HEK293 (cell line): Measurements from ENCODE around the gene H2BK1.

Source experiments
- AEBP2 ChIP-seq: fragments of 450-650 bp; formaldehyde crosslinking; IDR thresholded peaks from 2 replicates; pipeline ENCODE4 v1.5.1; 2016; ENCODE audit warnings: missing biosample characterization, missing genetic modification characterization, borderline replicate concordance
- BCL11A ChIP-seq: fragments of 450-650 bp; formaldehyde crosslinking; IDR thresholded peaks from 2 replicates; pipeline ENCODE4 v1.5.1; 2016; ENCODE audit warnings: low read depth, missing biosample characterization, missing genetic modification characterization
- GFI1B ChIP-seq: fragments of 450-650 bp; formaldehyde crosslinking; IDR thresholded peaks from 2 replicates; pipeline ENCODE4 v1.5.1; 2016; ENCODE audit warnings: missing biosample characterization, missing genetic modification characterization
- HIC1 ChIP-seq: fragments of 450-650 bp; formaldehyde crosslinking; IDR thresholded peaks from 2 replicates; pipeline ENCODE4 v1.5.1; 2016; ENCODE audit warnings: missing biosample characterization, missing genetic modification characterization
- HOXC10 ChIP-seq: sonication (generic); formaldehyde crosslinking; IDR thresholded peaks from 2 replicates; pipeline ENCODE4 v1.8.1; 2023; ENCODE audit warnings: mild to moderate bottlenecking, missing genetic modification reagents
- MEIS1 ChIP-seq: sonication (generic); formaldehyde crosslinking; IDR thresholded peaks from 2 replicates; pipeline ENCODE4 v1.8.1; 2022; ENCODE audit warnings: missing genetic modification reagents, mild to moderate bottlenecking, borderline replicate concordance
- OSR2 ChIP-seq: fragments of 450-650 bp; formaldehyde crosslinking; IDR thresholded peaks from 2 replicates; pipeline ENCODE4 v1.5.1; 2016; ENCODE audit warnings: missing biosample characterization, missing genetic modification characterization
- OVOL3 ChIP-seq: fragments of 450-650 bp; formaldehyde crosslinking; IDR thresholded peaks from 2 replicates; pipeline ENCODE4 v1.5.1; 2016; ENCODE audit warnings: missing biosample characterization, missing genetic modification characterization
- PRDM4 ChIP-seq: fragments of 450-650 bp; formaldehyde crosslinking; IDR thresholded peaks from 2 replicates; pipeline ENCODE4 v1.5.1; 2017; ENCODE audit warnings: missing biosample characterization, missing genetic modification characterization
- SP3 ChIP-seq: fragments of 450-650 bp; formaldehyde crosslinking; IDR thresholded peaks from 2 replicates; pipeline ENCODE4 v1.5.1; 2016; ENCODE audit warnings: missing biosample characterization, missing genetic modification characterization
- ZBTB21 ChIP-seq: fragments of 450-650 bp; formaldehyde crosslinking; IDR thresholded peaks from 2 replicates; pipeline ENCODE4 v1.5.1; 2017; ENCODE audit warnings: missing biosample characterization, missing genetic modification characterization
- ZBTB48 ChIP-seq: fragments of 450-650 bp; formaldehyde crosslinking; IDR thresholded peaks from 2 replicates; pipeline ENCODE4 v1.5.1; 2016; ENCODE audit warnings: missing biosample characterization, missing genetic modification characterization
- ZNF16 ChIP-seq: fragments of 450-650 bp; formaldehyde crosslinking; IDR thresholded peaks from 2 replicates; pipeline ENCODE4 v1.5.1; 2016; ENCODE audit warnings: low read depth, missing biosample characterization, missing genetic modification characterization
- ZNF175 ChIP-seq: fragments of 450-650 bp; formaldehyde crosslinking; IDR thresholded peaks from 2 replicates; pipeline ENCODE4 v1.5.1; 2016; ENCODE audit warnings: missing biosample characterization, missing genetic modification characterization
- ZNF18 ChIP-seq: fragments of 450-650 bp; formaldehyde crosslinking; IDR thresholded peaks from 2 replicates; pipeline ENCODE4 v1.5.1; 2016; ENCODE audit warnings: missing biosample characterization, missing genetic modification characterization
- ZNF366 ChIP-seq: fragments of 450-650 bp; formaldehyde crosslinking; conservative IDR thresholded peaks from 2 replicates; pipeline ENCODE4 v1.5.1; 2016; ENCODE audit warnings: missing biosample characterization, missing genetic modification characterization
- ZNF404 ChIP-seq: fragments of 450-650 bp; formaldehyde crosslinking; IDR thresholded peaks from 2 replicates; pipeline ENCODE4 v1.5.1; 2017; ENCODE audit warnings: missing biosample characterization, missing genetic modification characterization
- ZNF510 ChIP-seq: fragments of 450-650 bp; formaldehyde crosslinking; IDR thresholded peaks from 2 replicates; pipeline ENCODE4 v1.5.1; 2018; ENCODE audit warnings: mild to moderate bottlenecking, missing genetic modification characterization, missing biosample characterization; ENCODE audit not compliant: insufficient replicate concordance
- ZNF513 ChIP-seq: fragments of 450-650 bp; IDR thresholded peaks from 2 replicates; pipeline ENCODE4 v1.5.1; 2018; ENCODE audit warnings: missing biosample characterization, missing genetic modification characterization
- ZNF561 ChIP-seq: fragments of 450-650 bp; IDR thresholded peaks from 2 replicates; pipeline ENCODE4 v1.5.1; 2018; ENCODE audit warnings: missing biosample characterization, missing genetic modification characterization, borderline replicate concordance
- ZNF639 ChIP-seq: fragments of 450-650 bp; formaldehyde crosslinking; IDR thresholded peaks from 2 replicates; pipeline ENCODE4 v1.5.1; 2016; ENCODE audit warnings: missing biosample characterization, missing genetic modification characterization
- ZNF645 ChIP-seq: fragments of 450-650 bp; formaldehyde crosslinking; IDR thresholded peaks from 2 replicates; pipeline ENCODE4; 2016; ENCODE audit warnings: missing biosample characterization, missing genetic modification characterization
- ZNF670 ChIP-seq: fragments of 450-650 bp; formaldehyde crosslinking; IDR thresholded peaks from 2 replicates; pipeline ENCODE4 v1.5.1; 2016; ENCODE audit warnings: missing biosample characterization, missing genetic modification characterization, low read depth
- ZNF776 ChIP-seq: fragments of 450-650 bp; formaldehyde crosslinking; IDR thresholded peaks from 2 replicates; pipeline ENCODE4 v1.5.0; 2017; ENCODE audit warnings: missing biosample characterization, missing genetic modification characterization, borderline replicate concordance
- ZSCAN16 ChIP-seq: fragments of 450-650 bp; formaldehyde crosslinking; IDR thresholded peaks from 2 replicates; pipeline ENCODE4 v1.5.1; 2016; ENCODE audit warnings: missing biosample characterization, missing genetic modification characterization
- ZSCAN4 ChIP-seq: fragments of 450-650 bp; formaldehyde crosslinking; IDR thresholded peaks from 2 replicates; pipeline ENCODE4 v1.5.1; 2017; ENCODE audit warnings: missing biosample characterization, missing genetic modification characterization

Gene H2BK1

GRCh38 chr7:151232917-151233701 is 22.8 kb upstream of the H2BK1 start (continued):
- TF ChIP-seq MEIS1 (CRISPR knock-in tag) (no peak), ZNF366 (tag by site-specific recombination) (no peak), ZNF513 (tag by site-specific recombination) (no peak), ZNF510 (tag by site-specific recombination) (no peak), BCL11A (tag by site-specific recombination) (no peak), SP3 (tag by site-specific recombination) (no peak), ZNF16 (tag by site-specific recombination) (no peak), ZBTB21 (tag by site-specific recombination) (0 out of 2 replicates have a peak, but pooled peaks have one; percentile 13), ZNF561 (tag by site-specific recombination) (no peak), ZSCAN16 (tag by site-specific recombination) (no peak), OVOL3 (tag by site-specific recombination) (no peak), GFI1B (tag by site-specific recombination) (no peak), PRDM4 (no peak), ZSCAN4 (tag by site-specific recombination) (no peak), HIC1 (peak; percentile 77), ZNF639 (tag by site-specific recombination) (no peak), OSR2 (tag by site-specific recombination) (peak; percentile 10; the same call in 1 of the 2 replicates), ZNF18 (tag by site-specific recombination) (no peak), ZNF776 (tag by site-specific recombination) (no peak), ZNF645 (tag by site-specific recombination) (no peak), ZNF175 (tag by site-specific recombination) (no peak), ZBTB48 (tag by site-specific recombination) (0 out of 2 replicates have a peak, but pooled peaks have one; percentile 32), HOXC10 (CRISPR knock-in tag) (no peak), ZNF404 (no peak), AEBP2 (no peak), ZNF670 (no peak)
